22Rv1 (cell line): Measurements from ENCODE around the gene WTAP.

Experiments used
- ZFX ChIP-seq: fragments of 450-650 bp; IDR thresholded peaks from 2 replicates; pipeline ENCODE4 v1.6.1; 2017; ENCODE audit warnings: antibody characterized with exemption, borderline replicate concordance
- TF ChIP-seq, protein P1 (sequence below): fragments of 450-650 bp; IDR thresholded peaks from 2 replicates; pipeline ENCODE4 v1.5.1; 2017; ENCODE audit warnings: mild to moderate bottlenecking

DNA sequence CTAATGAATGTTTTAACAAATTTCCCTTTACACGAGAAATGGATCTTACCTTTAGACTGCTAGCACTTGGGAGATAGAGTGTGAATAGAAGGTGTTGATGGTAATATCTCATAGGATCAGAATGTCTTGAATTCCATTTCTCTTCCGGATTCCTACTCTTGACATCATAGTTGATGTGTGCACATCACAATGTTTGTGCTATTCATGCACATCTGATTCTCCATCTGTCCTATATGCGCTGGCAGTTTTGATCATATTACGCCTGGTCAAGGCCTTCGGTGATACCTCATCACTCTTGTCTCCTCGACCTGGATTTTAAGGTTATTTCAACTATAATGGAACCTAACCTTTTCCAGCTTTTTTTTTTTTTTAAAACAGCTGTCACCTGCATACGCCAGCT is 17.8 kb downstream of the WTAP start:
- TF ChIP-seq, protein P1, sequence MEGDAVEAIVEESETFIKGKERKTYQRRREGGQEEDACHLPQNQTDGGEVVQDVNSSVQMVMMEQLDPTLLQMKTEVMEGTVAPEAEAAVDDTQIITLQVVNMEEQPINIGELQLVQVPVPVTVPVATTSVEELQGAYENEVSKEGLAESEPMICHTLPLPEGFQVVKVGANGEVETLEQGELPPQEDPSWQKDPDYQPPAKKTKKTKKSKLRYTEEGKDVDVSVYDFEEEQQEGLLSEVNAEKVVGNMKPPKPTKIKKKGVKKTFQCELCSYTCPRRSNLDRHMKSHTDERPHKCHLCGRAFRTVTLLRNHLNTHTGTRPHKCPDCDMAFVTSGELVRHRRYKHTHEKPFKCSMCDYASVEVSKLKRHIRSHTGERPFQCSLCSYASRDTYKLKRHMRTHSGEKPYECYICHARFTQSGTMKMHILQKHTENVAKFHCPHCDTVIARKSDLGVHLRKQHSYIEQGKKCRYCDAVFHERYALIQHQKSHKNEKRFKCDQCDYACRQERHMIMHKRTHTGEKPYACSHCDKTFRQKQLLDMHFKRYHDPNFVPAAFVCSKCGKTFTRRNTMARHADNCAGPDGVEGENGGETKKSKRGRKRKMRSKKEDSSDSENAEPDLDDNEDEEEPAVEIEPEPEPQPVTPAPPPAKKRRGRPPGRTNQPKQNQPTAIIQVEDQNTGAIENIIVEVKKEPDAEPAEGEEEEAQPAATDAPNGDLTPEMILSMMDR = no peak
- TF ChIP-seq ZFX = no peak
